NOMO-1 treated with dmso at 0.1 percent for 144 hours (cell line): ENCODE results near the gene TBCD.

Experiments
- DNase-seq: peaks from one replicate; lab custom pipeline; 2025; ENCODE audit not compliant: unreplicated experiment; lab: John Stamatoyannopoulos, UW

TBCD gene

DNA sequence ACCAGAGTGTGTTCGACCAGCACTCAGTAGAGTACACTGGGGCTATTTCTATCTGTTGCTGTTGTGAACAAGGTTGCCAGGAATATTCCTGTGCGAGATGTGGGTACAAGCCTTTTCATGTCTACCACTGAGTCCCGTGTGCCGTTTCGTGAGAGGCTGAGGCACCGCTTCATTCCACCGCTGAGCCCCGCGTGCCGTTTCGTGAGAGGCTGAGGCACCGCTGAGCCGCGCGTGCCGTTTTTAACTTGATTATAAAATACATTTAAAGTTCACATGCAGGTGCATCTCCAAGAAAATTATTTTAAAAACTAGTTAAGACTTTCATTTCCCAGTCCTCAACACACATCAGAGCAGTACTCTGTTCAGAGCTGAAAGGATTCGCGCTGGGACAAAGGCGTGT is 166.6 kb downstream of the TBCD start:
- no peak for DNase-seq

DNA sequence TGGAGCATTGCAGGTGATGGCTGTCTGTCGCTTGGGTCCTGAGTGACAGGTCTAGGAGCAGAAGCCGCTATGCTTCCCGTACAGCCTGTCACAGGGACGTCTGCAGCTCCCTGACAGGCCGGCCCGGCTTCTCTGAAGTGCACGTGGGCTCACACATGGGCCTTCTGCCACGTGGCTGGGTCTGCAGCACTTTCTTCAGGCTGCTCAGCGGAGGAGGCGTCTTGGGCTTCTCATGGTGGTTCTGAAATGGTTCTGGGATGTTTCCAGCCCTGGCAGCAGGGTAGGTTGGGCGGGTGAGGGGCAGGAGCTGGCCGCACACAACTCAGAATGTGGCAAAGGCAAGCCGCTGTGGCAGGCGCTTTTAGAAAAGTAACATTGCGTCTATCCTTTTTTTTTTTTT is 168.3 kb downstream of the TBCD start:
- DNase-seq = no peak

DNA sequence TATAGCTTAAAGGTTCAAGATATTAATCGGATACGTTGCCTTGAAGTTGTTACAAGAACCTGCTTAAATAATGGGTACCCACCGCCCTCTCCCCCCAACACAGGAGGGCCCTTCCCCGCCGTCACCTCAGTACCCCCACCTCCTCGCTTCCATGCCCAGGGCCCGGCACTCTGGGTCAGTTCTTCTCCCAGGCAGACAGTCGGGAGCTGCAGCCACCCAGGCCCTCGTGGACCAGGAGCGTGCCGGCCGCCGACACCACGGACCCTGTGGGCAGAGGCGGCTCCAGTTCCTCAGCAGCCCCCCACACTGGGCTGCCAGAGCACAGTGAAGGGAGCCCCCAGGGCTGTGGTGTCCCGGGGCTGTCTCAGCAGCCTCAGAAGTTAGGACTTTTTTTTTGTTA is 168.8 kb downstream of the TBCD start:
- no peak for DNase-seq

DNA sequence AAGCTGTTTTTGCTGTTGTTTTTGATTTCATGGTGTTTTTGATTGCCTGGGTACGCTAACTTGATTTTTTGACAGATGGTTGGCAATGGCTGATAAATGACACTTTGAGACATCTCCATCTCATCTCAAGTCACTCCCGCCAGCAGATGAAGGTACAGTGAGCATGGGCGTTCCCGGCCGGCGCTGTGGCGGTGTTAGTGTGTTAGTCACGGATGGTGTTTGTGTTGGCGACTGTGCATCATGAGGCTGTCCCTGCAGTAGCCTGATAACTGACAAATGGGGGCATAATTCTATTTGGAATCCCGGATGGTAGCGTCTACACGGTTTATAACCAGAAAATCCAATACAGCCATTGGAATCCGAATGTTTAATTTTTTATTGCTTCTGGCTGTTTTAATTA is 169.6 kb downstream of the TBCD start:
- no peak for DNase-seq

DNA sequence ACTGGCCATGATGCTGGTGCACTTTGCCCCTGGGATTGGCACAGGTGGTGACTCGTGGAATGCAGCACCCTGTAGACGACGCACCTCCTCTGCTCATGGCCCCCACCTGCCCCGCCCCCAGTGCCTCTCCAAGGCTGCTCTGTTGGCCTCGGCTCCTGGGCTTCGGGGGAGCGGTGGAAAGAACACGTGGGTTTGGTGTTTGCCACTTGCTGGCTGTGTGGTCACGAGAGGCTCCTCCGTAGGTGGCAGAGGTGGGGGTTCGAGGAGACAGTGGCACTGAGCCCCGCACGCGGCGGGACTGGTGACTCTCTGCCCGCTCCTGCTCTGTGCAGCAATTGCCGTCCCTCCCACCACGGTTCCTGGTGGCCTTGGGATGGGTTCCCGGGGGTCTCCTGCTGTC is 170.8 kb downstream of the TBCD start:
- DNase-seq = no peak

DNA sequence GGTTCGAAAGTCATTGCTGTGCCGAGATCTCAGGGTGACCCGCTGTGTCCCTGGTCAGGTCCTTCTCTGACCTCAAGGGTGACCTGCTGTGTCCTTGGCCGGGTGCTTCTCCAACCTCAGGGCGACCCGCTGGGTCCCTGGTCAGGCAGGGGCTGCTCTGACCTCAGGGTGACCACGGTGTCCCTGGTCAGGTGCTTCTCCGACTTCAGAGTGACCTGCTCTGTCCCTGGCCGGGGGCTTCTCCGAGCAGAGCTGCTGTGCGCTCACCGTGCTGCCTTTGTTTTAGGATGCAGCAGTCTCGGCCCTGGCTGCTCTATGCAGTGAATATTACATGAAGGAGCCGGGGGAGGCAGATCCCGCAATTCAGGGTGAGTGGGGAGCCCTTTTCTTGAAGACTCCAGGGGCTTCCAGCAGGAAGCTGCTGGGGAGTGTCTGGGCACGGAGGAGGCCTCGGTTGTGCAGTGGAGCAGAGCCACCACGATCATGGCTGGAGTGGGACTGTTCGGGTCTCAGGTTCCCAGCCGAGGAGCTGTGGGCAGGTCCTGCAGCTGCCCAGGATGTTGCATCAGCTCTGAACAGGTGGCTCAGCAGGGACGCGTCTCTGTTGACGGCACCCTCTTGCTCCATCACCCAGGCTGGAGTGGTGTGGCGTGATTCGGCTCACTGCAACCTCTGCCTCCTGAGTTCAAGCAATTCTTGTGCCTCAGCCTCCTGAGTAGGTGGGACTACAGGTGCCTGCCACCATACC is 171.7 kb downstream of the TBCD start:
- DNase-seq = no peak

DNA sequence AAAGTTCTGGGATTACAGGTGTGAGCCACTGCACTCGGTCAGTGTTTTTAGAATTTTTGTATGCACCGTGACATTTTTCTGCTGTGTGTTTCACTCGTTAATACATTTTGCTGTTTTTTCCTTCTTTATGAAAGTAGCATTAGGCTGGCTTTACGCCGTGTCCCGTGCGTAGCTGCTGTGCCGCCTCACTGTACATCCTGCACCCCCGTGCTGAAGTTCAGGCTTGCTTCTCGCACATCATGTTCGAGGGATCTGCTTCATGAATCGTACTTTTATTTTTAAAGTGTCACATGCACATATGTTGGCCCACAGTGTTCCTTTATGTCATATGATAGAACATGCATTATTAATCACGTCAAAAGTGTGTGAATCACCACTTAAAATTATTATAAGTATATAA is 172.3 kb downstream of the TBCD start:
- no peak for DNase-seq

DNA sequence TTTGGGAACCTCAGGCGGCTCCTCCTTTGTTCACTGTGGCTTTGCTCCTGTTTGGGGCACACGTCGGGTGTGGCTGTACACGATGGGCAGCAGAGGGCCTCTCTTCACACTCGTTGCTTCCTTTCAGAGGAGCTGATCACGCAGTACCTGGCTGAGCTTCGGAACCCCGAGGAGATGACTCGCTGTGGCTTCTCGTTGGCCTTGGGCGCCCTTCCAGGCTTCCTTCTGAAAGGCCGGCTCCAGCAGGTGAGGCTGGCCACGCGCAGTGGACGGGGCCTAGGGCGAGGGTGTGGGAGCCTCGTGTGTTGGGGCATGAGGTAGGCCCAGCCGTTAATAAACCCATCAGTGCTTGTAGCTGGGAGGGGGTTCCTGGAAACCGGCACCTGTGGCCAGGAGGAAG is 172.9 kb downstream of the TBCD start:
- no peak for DNase-seq

DNA sequence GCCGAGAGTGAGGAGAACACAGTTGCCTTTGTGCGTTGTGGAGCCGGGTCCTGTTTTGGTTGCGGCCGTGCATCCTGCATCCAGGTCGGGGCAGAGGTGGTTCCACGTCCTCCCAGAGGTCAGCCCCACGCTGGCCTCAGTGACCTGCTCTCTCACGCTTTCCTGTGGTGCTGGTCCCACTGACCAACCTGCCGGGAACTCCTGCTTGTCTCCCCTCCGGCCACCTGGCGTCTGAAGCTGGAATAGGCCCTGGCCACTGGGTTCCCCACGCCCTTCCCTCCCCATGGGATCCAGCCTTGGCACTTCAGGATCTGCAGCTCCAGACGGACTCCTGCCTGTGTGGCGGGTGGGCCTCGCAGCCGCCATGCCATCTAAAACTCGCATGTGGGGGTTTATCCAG is 173.5 kb downstream of the TBCD start:
- DNase-seq = no peak

DNA sequence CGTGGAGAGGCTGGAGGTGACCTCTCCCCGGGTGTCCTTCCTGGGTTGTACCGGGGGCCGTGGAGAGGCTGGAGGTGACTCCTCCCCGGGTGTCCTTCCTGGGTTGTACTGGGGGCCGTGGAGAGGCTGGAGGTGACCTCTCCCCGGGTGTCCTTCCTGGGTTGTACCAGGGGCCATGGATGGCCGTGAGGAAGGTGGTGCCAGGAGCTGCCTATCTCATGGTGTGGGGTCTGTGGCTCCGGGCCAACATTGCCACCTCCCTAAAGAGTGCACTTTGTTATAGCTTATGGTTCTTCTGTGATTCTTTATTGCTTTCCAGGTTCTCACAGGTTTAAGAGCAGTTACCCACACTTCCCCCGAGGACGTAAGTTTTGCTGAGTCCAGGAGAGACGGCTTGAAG is 174.2 kb downstream of the TBCD start:
- DNase-seq = no peak

DNA sequence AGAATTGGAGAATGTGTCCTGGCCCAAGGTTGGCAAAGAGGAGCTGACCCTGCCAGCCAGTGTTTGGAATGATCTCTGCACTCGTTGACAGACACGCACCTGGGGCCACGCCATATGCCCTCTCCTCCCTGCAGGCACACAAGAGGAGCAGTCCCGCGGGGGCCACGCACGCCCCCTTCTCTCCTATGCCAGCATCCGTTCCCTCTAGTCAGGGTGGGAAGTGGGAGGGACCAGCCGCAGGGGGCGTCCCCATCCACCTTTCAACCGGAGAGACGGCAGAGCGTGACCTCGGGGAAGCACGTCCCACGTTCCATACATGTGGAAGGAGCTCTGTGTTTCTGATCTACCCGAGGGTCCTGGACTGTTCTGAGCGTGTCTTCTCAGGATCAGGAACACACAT is 174.9 kb downstream of the TBCD start:
- DNase-seq = no peak

DNA sequence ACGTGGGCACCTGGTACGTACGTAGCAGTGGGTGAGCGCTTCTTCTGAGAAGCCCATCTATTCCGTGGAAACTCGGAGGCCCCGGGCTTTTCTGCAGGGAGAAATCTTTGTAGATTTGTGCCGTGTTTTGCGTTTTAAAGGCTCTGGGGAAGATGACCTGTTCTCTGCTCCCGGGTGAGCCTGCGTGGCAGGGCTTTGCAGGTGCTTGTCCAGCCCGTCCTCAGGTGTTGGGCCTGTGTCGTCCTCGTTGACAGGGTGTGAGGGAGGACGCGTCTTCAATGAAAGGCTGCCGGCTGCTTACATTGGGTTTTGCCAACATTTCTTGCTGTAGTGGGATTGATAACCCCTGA is 175.4 kb downstream of the TBCD start:
- DNase-seq = no peak

DNA sequence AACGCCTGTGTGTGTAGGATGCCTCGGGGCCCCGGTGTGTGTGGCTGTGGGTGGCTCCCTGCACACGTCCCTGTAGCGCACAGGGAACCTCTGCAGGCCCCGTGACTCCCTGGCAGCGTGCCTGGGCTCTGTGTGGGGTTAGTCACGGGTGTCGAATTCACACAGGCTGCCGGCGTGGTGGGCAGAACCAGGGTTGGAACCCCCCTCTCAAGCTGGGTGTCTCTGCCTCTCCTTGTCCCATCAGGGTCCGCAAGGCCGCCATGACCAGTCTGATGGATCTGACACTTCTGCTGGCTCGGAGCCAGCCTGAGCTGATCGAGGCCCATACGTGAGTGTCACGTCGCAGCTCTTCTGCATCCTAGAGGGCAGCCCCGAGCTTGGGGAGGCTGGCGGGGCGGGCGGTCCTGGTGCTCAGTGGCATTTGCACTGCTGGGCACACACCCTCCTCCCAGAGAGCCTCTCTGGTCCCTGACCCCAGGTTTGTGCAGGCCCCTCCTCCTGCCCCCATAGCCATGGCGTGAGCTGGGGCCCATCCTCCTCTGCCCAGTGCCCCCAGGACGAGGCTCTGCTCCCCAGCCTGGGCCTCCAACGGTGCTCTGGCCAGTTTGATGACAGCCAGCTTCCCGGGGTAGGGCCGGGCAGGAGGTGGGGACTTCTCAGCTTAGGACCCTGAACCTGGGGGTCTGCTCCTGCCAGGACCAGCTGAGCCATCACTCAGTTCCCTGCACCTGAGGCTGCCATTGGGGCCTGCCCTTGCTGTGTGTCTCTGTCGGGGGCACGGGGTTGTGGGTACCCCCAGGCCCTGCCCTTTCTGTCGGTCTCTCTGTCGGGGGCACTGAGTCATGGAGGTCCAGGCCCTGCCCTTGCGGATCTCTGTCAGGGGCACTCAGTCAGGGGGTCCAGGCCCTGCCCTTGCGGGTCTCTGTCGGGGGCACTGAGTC is 176.1 kb downstream of the TBCD start:
- no peak for DNase-seq

DNA sequence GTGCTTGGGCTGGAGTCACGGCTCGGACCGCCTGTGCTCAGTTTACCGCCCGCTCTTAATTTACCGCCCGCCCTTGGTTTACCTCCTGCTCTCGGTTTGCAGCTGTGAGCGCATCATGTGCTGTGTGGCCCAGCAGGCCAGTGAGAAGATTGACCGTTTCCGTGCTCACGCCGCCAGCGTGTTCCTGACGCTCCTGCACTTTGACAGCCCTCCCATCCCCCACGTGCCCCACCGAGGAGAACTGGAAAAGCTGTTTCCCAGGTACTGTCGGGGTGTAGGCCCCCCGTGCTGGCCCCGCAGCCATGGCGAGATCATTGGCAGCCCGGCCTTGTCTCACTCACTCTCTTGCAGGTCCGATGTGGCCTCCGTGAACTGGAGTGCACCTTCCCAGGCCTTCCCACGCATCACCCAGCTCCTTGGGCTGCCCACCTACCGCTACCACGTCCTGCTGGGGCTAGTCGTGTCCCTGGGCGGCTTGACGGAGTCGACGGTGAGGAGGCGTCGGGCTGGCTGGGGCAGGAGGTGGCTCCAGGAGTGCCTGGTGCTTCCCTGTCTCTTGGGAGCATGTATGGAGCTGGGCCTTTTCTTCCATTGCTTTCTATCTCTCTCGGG is 177.3 kb downstream of the TBCD start:
- DNase-seq = no peak

DNA sequence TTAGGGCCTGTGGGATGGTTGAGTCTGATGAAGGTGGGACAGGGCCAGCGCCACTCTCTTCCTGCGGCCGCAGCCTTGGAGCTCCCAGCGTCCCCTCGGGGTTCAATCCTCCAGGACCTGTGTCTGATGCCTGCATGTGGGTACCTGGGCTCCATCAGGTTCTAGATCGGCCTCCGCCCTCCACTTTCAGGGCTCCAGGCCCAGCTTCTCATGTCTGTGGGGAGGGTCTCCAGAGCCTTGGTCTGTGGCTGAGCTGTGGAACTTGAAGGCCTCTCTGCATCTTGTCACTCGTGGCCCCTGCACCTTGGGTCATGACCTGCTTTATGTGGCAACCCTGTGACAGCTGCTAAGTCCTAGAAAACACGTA is 177.8 kb downstream of the TBCD start:
- DNase-seq = no peak

DNA sequence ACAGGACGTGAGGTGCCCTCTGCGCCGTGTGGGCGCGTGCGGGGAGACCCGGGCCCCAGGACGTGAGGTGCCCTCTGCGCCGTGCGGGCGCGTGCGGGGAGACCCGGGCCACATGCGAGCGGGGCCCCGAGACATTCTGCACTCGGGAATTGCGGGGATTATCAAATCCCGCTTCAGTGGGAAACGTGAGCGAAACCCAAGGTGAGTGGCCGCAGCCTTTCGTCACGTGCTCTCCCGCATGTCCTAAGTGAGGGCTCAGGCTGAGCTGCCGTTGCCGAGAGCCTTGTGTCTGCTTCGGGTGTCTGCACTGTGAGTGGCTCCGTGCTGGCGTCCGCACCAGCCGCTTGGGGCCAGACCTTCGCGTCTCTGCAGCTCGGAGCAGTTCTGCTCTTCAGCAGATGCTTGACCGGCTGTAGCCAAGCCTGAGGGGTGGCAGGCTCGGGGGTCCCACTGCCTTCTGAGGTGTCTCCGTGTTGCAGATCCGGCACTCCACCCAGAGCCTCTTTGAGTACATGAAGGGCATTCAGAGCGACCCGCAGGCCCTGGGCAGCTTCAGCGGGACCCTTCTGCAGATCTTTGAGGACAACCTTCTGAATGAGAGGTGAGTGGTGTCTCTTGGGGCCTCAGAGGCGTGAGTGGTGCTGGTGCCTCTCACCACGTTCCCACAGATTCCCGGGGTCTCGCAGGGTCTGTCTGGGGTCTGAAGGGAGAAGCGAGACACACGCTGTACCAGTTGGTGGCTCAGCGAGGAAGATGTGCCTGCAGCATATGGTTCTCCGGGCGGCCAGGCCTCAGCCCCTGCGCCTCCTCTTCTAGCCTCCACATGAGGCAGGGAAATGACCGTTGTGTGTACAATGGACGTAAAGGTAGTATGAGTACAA is 178.4 kb downstream of the TBCD start:
- DNase-seq = no peak

DNA sequence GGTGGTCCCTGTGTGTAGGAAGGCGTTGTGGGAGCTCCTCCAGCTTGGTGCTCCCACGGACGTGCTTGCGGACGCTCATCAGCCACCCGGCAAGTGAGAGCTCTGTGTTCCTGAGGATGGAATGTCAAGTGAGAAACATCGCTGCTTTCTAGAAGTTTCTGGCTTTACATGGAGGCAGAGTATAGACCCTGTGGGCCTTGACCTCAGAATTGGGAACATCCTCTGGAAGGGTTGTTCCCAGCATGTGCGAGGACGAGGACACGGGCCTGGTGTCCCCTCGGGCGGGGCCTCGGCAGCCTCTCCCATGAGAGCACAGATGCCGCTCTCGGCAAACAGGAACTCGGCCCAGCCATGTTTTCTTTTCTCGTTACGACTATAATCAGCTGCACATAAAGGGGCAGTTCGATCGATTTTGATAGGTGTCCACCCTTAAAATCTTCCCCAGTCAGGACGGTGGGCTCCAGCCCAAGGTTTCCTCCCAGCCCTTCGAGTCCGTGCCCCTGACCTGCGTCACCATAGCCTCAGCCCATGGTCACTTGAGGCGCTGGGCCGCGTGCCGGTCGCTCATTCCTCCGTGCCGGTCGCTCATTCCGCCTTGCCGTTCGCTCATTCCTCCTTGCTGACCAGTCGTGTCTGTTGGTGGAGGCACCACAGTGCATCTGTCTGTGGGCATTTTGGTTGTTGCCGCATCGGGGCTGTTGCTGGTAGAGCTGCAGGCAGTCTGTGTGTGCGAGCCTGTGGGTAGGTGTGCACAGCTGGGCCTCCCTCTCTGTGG is 179.2 kb downstream of the TBCD start:
- no peak for DNase-seq

DNA sequence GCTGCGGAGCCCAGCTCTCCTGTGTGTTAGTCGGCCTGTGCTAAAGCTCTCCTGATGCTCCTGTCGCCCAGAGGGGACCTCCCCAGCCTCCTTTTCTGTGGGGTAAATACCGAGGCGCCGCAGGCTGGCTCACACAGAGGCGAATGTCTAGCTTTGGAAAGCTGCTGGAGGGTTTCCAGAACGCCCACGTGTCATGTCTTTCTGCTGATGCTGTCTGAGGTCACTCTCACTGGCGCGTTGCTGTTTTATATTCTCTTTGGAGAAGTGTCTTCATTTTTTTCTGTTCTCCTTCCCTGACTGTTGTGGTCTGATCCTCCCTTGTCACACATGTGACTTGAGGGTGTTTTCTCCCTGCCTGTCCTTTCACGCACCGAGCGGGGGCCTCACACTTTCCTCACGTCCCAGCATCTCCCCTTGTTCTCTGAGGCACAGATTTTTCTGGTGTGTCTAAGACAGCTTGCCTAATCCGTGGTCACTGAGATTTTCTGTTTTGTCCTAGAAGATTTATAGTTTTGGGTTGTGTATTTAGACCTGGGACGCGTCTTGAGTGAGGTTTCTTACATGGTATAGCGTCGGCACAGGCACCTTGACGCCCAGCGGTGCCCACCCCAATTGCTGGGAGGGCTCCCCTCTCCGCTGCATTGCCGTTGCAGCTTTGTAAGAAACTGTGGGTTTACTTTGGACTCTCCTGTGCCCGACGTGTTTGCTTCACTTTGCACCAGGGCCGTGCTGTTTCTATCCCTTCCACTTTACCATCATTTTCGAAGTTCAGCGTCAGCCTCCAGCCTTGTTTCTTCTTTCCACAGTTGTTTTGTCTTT is 180.0 kb downstream of the TBCD start:
- DNase-seq = no peak

DNA sequence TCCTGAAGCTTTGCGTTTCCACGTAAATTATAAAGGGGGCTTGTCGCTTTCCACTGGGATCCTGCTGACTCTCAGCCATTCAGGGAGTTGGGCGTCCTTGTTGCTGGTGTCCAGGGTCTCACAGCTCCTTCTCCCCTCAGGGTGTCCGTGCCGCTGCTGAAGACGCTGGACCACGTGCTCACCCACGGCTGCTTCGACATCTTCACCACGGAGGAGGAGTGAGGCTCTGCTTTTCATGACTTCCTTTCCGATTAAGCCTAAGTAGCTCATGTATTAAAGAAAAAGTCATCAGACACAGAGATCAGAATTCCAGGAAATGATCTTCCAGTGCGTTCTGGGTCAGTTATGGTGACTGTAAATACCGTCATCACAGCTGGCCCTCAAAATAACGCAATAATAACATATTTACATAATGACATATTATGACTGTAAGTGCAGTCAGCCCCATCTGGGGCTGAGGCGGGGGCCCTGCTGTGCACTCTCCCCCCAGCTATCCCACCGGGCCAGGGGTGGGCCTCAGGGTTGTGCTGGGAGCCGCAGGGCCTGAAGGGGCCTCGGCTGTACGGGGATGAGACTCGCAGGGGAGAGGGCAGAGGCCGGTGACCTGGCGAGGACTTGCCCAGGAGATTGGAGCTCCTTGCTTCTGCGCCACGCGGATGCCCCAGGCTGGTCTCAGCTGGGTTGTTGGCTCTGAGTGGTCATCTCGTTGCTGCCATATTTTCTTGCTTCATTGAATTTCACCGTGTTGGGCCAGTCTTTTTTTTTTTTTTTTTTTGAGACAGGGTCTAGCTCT is 180.8 kb downstream of the TBCD start:
- no peak for DNase-seq
